ENCODE data around the gene SPAAR.
"Not testable (repeated sequence)": the region's sequence is repeated elsewhere in the genome, so short reads cannot be mapped to it uniquely, and the experiment has no call there.

The SPAAR gene

GRCh38 chr9:35904338-35904737 is 5.0 kb upstream of the SPAAR start:
- no peak for DNase-seq (ENCODE audit: low read depth in 2 of 2)

GRCh38 chr9:35905051-35905781 is 4.1 kb upstream of the SPAAR start:
- DNase-seq (ENCODE audit: low read depth in 2 of 2), result no peak

GRCh38 chr9:35905912-35906679 is 3.2 kb upstream of the SPAAR start, which contains the start of gene HRCT1:
Gene HRCT1, plus strand, starts transcription at chr9:35906202. Its CDS starts 86 bp downstream, at chr9:35906288.
- DNase-seq (ENCODE audit: low read depth in 2 of 2), result no peak

GRCh38 chr9:35906923-35907699 is 2.2 kb upstream of the SPAAR start:
- no peak for DNase-seq (ENCODE audit: low read depth in 2 of 2)

- no peak for DNase-seq (ENCODE audit: low read depth in 2 of 2)
These were observed 1.4 kb upstream of the SPAAR start for GRCh38 chr9:35907711-35908503.

- no peak for DNase-seq (ENCODE audit: low read depth in 2 of 2)
These were observed 675 bp upstream of the SPAAR start for GRCh38 chr9:35908504-35909125.

GRCh38 chr9:35909687-35910612 is 660 bp downstream of the SPAAR start:
- DNase-seq (ENCODE audit: low read depth in 2 of 2), result no peak

GRCh38 chr9:35910613-35911359 is 1.5 kb downstream of the SPAAR start:
- no peak for DNase-seq (ENCODE audit: low read depth in 2 of 2)

GRCh38 chr9:35911690-35912089 is 2.4 kb downstream of the SPAAR start:
- no peak for DNase-seq (ENCODE audit: low read depth in 2 of 2)

- no peak for DNase-seq (ENCODE audit: low read depth in 2 of 2)
These were observed 3.6 kb downstream of the SPAAR start for GRCh38 chr9:35912791-35913400.

- not testable (repeated sequence) for DNase-seq (ENCODE audit: low read depth in 2 of 2)
These were observed 4.1 kb downstream of the SPAAR start for GRCh38 chr9:35913429-35913828.

GRCh38 chr9:35914301-35914807 is 5.1 kb downstream of the SPAAR start:
- no peak for DNase-seq (ENCODE audit: low read depth in 2 of 2)

GRCh38 chr9:35915681-35916294 is 6.5 kb downstream of the SPAAR start:
- no peak for DNase-seq (ENCODE audit: low read depth in 2 of 2)

- DNase-seq (ENCODE audit: low read depth in 2 of 2), result no peak
These were observed 8.0 kb downstream of the SPAAR start for GRCh38 chr9:35917261-35917660.

GRCh38 chr9:35918780-35919179 is 9.5 kb downstream of the SPAAR start:
- DNase-seq (ENCODE audit: low read depth in 2 of 2), result no peak

GRCh38 chr9:35919212-35920008 is 10.1 kb downstream of the SPAAR start:
- DNase-seq (ENCODE audit: low read depth in 2 of 2), result no peak

GRCh38 chr9:35920051-35920620 is 10.8 kb downstream of the SPAAR start:
- DNase-seq (ENCODE audit: low read depth in 2 of 2), result no peak
